ENCODE results near the gene CNN3.

CNN3 gene

GRCh38 chr1:94922761-94923331, 4.1 kb downstream of the CNN3 start:
- no peak for DNase-seq (ENCODE audit: low spot score)

GRCh38 chr1:94921977-94922376, 4.9 kb downstream of the CNN3 start:
- DNase-seq (ENCODE audit: low spot score) = no peak

GRCh38 chr1:94920061-94920460, 6.8 kb downstream of the CNN3 start:
- DNase-seq (ENCODE audit: low spot score) = no peak

GRCh38 chr1:94919241-94920030, 7.5 kb downstream of the CNN3 start:
- DNase-seq (ENCODE audit: low spot score) = no peak

GRCh38 chr1:94917251-94917650, 9.7 kb downstream of the CNN3 start:
- DNase-seq (ENCODE audit: low spot score) = no peak

- no peak for DNase-seq (ENCODE audit: low spot score)
These were observed 14.4 kb downstream of the CNN3 start for GRCh38 chr1:94912263-94913184.

GRCh38 chr1:94909486-94909885, 17.4 kb downstream of the CNN3 start:
- no peak for DNase-seq (ENCODE audit: low spot score)

- DNase-seq (ENCODE audit: low spot score) = no peak
These were observed 17.9 kb downstream of the CNN3 start for GRCh38 chr1:94908965-94909364.

GRCh38 chr1:94908190-94908589, 18.7 kb downstream of the CNN3 start:
- no peak for DNase-seq (ENCODE audit: low spot score)

GRCh38 chr1:94907136-94907535, 19.8 kb downstream of the CNN3 start:
- DNase-seq (ENCODE audit: low spot score) = no peak

GRCh38 chr1:94906382-94906781, 20.5 kb downstream of the CNN3 start:
- no peak for DNase-seq (ENCODE audit: low spot score)

- no peak for DNase-seq (ENCODE audit: low spot score)
These were observed 21.7 kb downstream of the CNN3 start for GRCh38 chr1:94905207-94905606.

- no peak for DNase-seq (ENCODE audit: low spot score)
These were observed 23.5 kb downstream of the CNN3 start for GRCh38 chr1:94903280-94904009.

GRCh38 chr1:94901841-94902240, 25.1 kb downstream of the CNN3 start:
- no peak for DNase-seq (ENCODE audit: low spot score)

- no peak for DNase-seq (ENCODE audit: low spot score)
These were observed 27.2 kb downstream of the CNN3 start for GRCh38 chr1:94899756-94900155.

- DNase-seq (ENCODE audit: low spot score) = no peak
These were observed 28.2 kb downstream of the CNN3 start for GRCh38 chr1:94898491-94899385.

GRCh38 chr1:94895518-94895917, 31.4 kb downstream of the CNN3 start:
- DNase-seq (ENCODE audit: low spot score) = no peak

- no peak for DNase-seq (ENCODE audit: low spot score)
These were observed 32.3 kb downstream of the CNN3 start for GRCh38 chr1:94894630-94895029.

- DNase-seq (ENCODE audit: low spot score) = no peak
These were observed 34.2 kb downstream of the CNN3 start for GRCh38 chr1:94892604-94893254.

GRCh38 chr1:94888201-94888600, 38.7 kb downstream of the CNN3 start:
- no peak for DNase-seq (ENCODE audit: low spot score)

All from putamen (tissue), 1 donor.